Myocyte (in vitro differentiated cells): ENCODE results near the gene LPCAT3. TPM values are rescaled to one million over a fixed set of nuclear protein-coding genes. Genes with fewer than 3 reads are reported as not detected.
"Not testable (repeated sequence)": the region's sequence is repeated elsewhere in the genome, so short reads cannot be mapped to it uniquely, and the experiment has no call there.

ENCODE experiments used
- DNase-seq: peaks from one replicate; pipeline ENCODE4 v3.0.0-alpha.2; 2012; ENCODE audit warnings: low read depth
- total RNA-seq: library from RNA; depleted of rRNA; stranded (reverse); fragments of >200 nt; gene quantifications from 2 replicates; pipeline ENCODE4 v1.2.3, GENCODE V29; 2014

LPCAT3 gene
- total RNA-seq, 1 donor from 2014 or later, result 79.8 TPM

DNA sequence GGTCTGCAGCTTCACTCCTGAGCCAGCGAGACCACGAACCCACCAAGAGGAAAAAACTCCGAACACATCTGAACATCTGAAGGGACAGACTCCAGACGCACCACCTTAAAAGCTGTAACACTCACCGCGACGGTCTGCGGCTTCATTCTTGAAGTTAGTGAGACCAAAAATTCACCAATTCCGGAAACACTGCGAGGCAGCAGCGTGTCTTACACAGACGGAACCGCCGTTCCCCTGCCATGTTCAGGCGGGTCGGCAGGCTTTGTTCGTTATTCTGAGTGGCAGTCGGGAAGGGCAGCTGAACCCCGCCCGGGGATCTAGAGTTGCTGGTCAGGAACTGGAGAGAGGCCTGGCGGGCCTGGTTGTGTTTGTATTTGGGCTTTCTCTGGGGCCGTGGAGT lies 20.3 kb upstream of the LPCAT3 start:
- no peak for DNase-seq

DNA sequence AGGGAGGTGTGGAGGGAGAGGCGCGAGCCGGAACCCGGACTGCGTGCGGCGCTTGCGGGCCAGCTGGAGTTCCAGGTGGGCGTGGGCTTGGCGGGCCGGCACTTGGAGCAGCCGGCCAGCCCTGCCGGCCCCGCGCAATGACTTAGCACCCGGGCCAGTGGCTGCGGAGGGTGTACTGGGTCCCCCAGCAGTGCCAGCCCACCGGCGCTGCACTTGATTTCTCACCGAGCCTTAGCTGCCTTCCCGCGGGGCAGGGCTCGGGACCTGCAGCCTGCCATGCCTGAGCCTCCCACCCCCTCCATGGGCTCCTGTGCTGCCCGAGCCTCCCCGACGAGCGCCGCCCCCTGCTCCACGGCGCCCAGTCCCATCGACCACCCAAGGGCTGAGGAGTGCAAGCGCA lies 19.1 kb upstream of the LPCAT3 start:
- DNase-seq, result not testable (repeated sequence)

DNA sequence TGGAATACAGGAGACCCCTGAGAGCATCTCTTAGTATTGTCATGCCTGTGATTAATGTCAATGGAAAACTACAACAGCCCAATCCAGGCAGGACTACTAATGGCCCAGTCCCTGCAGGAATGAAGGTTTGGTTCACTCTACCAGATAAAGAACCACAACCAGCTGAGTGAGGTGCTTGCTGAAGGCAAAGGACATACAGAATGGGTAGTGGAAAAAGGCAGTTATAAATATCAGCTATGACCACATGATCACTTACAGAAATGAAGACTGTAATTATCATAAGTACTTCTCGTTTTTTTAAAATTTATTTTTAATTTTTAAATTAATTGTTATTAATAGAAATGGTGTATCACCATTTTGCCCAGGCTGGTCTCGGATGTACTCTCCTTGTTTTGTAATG lies 17.2 kb upstream of the LPCAT3 start:
- no peak for DNase-seq

DNA sequence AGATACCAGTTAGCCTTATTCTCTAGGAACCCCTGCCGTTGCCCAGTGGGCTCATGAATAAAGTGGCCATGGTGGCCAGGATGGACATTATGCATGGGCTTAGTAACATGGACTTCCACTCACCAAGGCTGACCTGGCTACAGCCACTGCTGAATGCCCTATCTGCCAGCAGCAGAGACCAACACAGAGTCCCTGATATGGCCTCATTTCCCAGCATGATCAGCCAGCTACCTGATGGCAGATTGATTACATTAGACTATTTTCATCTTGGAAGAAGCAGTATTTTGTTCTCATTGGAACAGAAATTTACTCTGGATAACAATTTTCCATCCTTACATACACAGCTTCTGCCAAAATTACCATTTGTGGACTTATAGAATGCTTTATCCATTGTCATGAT lies 16.2 kb upstream of the LPCAT3 start:
- DNase-seq, result no peak

DNA sequence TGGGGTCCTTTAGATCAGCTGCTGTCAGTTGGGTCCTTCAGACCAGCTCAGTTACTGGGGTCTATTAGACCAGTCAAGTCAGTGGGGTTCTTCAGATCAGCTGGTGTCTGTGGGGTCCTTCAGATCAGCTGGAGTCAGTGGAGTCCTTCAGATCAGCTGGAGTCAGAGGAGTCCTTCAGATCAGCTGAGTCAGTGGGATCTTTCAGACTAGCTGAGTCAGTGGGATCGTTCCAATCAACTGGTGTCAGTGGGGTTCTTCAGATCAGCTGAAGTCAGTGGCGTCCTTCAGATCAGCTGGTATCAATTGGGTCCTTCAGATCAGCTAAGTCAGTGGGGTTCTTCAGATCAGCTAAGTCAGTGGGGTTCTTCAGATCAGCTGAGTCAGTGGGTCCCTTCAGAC lies 14.7 kb upstream of the LPCAT3 start:
- DNase-seq, result no peak

DNA sequence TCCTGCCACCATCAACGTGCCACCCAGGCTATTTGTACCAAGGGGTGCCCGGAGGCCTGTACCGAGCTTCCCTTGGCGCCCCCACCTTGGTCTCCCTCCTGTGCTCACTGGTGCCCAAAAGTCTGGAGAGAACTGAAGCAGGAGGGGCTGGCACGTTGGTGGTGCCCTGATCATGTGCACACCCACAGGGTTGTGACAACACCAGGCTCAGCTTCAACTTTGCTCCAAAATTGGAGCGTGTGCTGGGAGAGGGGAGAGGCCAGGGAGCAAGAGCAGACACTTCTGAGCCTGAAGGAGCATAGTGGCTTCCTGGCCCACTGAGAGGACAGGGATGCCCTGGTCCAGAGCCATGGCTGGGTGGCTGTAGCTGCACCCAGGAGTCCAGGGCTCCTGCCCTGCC lies 13.0 kb upstream of the LPCAT3 start:
- DNase-seq, result no peak

DNA sequence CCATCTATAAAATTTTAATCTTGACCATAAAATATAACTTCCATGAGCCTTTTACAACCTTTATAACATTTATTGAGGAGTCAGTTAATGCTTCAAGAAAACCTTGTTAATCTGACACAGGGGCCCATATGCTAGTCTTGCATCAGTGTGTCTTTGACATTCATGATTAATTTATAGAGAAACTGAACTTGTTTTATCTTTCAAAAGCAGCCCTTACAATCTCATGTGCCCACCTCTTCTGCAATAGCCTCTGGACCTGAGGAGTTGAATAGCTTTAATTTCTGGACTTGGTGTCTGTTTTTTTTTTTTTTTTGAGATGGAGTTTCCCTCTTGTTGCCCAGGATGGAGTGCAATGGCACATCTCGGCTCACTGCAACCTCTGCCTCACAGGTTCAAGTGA lies 8.6 kb upstream of the LPCAT3 start:
- DNase-seq, result no peak

DNA sequence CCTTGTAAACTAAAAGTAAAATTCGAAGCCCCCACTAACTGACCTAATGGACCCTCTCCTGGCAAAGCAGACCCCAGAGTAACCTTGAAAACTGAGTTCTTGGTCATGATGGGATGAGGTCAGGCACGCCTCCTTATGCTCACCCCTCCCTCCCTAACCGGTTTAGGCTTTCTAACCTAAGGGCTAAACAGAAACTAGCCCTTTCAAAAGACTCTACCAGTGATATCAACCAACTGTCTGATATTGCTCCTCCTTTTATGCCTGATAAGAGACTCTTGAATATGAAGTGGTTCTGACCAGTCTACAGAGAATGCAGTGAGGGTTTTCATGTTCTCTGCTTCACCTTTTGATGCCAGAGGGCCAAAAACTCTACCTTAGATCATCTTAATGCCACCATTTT lies 4.8 kb upstream of the LPCAT3 start:
- DNase-seq, result no peak

DNA sequence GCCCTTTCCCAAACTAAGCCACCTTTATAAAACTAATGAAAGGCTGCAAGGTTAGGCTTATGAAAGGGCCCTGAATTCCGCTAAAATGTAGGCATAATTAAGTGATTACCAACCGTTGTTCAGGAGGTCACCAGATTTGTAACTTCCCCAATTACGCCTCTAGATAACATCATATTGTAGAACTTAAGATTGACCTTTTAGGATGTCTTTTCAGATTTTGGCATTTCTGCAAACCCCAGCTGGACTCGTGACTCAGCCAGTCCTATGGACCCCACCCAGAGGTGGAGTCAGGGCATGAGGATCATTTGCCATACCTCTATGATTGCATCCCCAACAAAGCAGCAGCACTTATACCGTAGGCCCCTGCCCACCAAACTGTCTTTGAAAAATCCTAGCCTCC lies 3.7 kb upstream of the LPCAT3 start:
- no peak for DNase-seq

DNA sequence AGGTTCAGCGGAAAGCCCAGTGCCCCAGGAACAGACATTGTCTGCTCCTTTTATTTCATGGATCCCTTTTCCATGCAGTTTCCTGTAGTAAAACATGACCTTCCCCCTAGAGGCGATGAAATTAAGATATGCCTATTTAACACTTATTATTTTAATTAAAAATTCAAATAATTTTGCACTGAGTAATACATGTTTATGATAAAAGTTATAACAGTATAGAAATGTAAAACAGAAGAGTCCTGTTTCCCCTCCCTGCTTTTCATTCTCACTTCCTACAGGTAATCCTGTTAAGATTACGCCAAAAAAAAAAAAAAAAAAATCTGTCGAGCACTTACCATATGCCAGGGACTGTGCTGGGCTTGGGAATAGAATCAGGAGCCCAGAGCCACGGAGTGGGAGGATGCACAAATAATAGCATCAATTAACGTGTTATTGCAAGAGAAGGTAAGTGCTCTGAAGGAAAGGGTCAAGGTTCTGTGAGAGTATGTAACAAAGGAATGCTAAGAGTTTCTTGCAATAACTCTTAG lies 830 bp upstream of the LPCAT3 start:
- no peak for DNase-seq

DNA sequence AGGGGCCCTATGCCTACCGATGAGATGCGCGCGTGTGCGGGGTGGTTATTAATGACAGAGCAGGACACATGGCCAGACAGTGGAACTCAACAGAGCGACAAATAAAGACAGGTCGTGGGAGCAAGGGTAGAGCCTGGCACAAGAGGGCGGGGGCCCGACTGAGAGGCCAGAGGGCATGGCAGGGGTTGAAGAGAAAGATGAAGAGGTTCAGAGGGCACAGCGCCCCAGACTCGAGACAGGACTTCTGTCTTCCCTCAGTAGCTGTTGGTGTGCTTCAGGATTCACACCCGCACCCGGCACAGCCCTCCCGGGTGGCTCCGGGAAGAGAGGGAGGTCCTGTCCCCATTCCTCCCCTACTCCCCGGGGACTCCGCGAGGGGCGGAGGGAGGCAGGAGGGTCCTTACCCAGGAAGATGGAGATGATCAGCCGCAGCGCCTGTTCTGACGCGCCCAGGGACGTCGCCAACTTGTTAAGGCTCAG lies 366 bp downstream of the LPCAT3 start:
- peak; percentile 68 for DNase-seq

DNA sequence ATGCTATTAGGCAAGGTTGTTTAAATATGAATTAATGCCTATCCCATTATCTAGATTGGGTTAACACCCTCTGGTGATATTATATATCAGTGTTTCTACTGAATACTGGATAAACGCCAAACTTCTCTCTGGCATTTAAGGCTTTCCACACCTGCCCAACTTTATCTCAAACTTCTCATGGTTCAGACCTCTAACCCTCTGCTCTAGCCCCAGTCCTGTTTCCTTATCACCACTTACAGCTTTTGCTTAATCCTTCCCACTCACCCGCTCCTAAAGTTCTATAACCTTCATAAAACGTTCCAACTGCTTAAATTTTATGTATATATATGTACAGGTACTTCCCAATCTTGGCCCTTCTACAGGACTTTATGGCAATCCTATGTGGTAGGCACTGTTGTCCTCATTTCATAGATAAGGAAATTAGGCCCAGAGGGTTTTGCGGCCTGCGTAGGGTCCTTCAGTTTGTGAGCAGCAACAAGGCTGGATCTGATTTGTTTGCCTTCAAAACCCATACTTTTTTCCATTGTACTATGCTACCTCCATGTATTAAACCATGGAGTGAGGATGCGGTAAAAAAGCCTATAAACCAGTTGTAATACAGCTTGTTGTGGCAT lies 1.2 kb downstream of the LPCAT3 start:
- no peak for DNase-seq

DNA sequence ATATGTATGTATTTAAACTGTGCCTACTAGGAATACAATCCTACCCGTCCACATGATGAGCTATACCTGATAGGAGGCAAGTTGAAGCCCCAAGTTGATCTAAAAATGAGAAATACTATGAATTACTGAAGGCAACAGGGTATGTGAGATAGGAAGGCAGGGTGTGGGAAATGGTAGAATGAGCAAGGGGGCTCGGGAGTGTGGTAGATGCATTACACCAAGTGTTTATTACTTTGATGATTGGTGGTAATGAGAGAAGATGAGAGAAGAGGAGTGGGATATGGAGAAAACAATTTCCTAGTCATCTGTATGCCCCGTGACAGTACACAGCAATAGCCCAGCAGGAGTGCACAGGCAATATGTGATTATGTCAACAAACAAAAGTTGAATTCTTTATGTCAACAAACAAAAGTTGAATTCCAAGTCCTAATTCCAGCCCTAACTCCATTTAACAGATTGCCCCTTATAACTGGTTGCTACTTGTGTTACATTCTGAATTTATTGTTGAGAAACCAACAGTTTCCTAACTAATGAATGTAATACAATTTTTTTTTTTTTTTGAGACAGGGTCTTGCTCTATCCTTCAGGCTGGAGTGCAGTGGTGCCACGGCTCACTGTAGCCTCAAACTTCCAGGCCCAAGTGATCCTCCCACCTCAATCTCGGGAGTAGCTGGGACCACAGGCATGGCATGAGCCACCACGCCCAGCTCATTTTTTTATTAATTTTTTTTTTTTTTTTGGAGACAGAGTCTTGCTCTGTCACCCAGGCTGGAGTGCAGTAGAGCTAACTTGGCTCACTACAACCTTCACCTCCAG lies 2.5 kb downstream of the LPCAT3 start:
- peak; percentile 67 for DNase-seq

DNA sequence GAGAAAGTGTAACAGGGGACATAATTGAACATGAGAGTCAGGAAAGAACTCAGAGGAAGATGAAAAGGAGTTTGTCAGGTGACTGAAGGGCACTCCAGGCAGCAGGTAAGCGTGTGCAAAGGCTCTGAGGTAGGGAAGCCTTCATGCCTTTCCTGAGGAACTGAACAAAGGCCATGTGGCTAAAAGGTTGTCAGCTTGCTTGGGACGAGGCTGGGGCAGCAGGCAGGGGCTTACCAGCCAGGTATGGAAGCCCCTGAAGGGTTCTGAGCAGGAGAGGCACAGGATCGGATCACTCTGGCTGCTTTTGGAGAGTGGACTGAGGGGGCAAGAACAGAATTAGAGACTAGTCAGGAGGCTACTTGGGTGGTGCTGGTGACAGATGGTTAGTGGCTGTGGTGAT lies 5.2 kb downstream of the LPCAT3 start:
- DNase-seq, result no peak

DNA sequence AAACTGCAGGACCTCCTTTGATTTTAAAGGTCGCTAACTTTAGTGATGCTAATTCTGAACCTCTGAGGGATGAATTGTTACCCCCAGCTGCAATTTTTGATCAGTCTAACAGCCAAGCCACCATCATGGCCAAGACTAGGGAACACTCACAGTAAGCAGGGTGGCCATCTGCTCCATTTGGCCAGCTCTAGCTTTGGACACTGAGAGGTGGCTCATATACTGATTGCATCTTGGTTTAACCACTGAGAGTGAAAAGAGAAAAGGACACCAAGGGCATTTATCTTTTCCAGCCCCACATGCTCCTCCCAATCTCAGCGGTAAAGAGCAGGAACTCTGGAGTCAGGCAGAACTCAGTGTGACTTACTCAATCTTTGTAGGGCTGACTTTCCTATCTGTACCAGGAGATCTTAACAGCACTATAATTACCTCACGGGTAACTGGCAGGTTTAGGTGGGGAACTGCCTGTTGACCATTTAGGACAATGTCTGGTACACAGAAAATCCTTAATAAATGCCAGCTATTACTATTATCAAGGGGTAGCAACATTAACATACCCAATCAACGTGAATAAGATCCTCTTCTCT lies 6.2 kb downstream of the LPCAT3 start:
- DNase-seq, result no peak

DNA sequence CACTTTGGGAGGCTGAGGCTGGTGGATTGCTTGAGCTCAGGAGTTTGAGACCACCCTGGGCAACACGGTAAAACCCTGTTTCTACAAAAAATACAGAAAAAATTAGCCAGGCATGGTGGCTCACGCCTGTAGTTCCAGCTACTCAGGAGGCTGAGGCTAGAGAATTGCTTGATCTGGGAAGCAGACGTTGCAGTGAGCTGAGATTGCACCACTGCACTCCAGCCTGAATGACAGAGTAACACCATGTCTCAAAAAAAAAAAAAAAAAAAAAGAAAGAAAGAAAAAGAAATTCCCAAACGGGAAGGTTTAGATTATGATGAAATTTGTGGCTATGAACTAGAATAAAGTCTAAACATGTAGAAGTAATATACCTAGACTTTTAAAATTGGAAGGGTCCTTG lies 6.9 kb downstream of the LPCAT3 start:
- DNase-seq, result not testable (repeated sequence)

DNA sequence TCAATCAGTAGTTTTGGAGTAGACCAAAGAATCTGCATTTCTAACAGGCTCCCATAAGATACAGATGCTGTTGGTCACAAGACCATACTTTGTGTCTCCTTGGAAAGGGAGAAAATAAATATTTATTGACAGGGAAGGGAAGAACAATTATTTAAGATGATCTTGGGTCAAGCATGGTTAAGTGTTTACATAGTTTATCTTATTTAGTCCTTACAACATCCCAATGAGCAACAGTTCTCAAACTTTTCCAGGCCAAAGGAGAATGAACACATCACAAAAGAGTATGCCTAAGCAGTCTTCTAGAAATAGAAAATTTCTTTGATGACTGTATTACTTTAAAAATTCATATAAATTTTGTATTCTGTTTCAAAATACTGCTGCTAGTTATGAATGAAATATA lies 8.8 kb downstream of the LPCAT3 start:
- DNase-seq, result no peak

DNA sequence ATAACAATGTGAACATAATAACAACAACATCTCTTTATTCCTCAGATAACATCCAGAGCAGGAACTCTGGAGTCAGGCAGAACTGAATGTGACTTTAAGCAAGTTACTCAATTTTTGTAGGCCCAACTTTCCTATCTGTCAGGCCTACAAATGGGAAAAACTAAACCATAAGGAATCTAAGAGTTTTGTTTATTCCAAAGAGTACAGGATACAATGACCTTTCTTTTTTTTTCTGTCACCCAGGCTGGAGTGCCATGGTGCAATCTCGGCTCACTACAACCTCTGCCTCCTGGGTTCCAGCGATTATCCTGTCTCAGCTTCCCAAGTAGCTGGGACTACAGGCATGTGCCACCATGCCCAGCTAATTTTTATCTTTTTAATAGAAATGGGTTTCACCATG lies 9.4 kb downstream of the LPCAT3 start:
- no peak for DNase-seq

DNA sequence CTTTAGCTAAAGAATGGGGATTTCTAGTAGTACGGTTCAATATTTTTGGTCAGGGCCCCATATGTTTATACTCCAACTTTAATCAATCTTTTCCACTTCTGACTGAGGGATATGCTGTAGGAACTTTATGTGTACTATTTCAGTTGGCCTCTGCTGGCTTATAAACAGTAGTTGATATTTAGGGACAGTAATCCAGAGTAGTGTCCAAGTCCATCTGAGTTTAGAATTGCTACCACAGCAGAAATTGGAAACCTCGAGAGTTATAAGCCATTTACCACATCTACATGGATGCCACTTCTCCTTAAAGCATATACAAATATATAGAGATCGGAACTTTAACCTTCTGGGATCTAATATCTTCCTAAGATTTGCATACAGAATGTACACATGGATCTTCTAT lies 11.6 kb downstream of the LPCAT3 start:
- DNase-seq, result no peak

DNA sequence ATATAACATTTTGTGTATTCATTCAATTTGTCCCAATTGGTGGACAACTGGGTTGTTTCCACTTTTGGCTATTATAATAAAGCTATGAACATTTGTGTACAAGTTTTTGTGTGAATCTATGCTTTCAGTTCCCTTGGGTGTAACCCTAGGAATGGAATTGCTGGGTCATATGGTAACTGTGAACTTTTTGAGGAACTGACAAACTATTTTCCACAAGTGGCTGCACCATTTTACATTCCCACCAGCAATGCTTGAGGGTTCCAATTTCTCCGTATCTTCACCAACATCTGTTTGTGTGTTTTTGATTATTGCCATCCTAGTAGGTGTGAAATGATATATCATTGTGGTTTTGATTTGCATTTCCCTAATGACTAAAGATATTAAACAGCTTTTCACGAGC lies 13.0 kb downstream of the LPCAT3 start:
- DNase-seq, result no peak

DNA sequence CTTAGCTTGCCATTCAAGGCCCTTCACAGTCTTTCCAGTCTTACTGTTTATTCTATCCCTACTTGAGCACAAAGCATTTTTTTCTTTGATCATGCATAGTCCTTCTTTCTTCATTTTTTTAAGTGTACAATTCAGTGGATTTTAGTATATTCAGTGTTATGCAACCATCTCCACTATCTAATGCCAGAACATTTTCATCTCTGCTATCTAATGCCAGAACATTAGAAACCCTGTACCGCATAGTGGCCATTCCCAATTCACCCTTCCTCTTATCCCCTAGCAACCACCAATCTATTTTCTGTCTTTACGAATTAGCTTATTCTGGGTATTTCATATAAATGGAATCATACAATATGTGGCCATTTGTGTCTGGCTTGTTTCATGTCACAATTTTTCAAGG lies 13.4 kb downstream of the LPCAT3 start:
- DNase-seq, result no peak

DNA sequence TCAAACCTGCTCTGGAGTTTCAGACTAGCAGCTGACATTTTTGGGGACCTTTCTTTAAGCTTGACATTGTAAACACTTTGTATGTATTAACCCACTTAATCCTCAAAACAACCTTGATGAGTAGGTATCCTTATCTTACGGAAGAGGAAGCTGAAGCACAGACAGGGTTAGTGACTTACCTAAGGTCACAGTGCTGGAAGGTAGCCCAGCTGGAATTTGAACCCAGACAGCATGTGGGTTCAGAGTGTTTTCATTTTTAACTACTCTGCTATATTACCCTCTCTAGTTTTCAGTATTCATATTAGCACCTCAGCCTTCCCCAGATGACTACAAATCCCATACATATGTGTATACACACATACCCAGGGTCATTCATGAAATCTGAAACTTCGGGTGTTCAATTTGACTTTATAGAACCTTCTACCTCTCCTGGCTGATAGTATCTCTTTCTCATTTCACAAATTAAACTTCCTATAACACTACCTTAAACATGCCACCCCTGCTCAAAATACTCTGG lies 13.9 kb downstream of the LPCAT3 start:
- no peak for DNase-seq
